Stimulated activated CD4-positive, alpha-beta T cell treated with anti-CD3 and anti-CD28 coated beads, Interleukin-2, amount 100 ng/mL, for 4 hours (primary cell): Measurements from ENCODE around the gene MOV10.
"Not testable (repeated sequence)": the region's sequence is repeated elsewhere in the genome, so short reads cannot be mapped to it uniquely, and the experiment has no call there.

Experiments
- DNase-seq: peaks from one replicate; pipeline ENCODE4 v3.0.0-alpha.2; 2020; ENCODE audit warnings: low read depth

MOV10 gene

DNA sequence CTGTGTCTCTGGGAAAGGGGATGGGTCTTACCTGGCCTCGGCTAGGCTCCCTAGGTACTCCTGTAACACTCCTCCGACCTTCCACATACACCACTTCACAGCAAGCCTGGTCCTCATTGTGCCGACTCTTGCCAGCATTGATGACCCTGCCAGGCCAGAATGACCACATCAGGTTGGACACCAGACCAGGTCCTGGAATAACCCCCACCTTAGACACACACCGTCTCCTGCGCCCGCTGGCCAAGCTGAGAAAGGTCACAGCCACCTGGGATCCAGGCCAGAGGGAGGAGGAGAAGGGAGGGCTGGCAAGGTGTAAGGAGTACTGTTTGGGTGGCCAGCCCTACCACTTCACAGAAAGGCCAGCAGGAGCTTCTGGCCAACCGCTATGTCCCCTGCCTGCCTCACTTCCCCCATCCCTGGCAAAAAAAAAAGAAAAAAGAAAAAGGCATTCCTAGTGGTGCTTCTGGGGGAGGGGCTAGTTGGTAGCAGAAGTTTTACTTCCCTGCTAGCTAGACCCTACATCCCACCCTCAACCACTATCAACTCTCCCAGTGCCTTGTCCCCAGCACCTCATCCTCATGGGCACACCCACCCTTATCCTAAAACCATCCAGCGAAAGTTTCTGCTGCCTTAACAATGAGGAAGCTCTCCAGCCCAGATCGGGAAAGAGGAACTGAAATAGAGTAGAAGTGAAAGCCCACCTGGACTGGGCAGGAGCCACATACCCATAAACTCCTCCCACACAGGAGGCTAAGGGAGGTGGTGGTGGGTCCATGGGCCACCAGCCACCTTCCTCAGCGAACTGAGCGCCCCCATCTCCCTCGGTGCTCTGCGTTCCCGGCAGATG is 39.2 kb downstream of the MOV10 start:
- DNase-seq, result no peak

DNA sequence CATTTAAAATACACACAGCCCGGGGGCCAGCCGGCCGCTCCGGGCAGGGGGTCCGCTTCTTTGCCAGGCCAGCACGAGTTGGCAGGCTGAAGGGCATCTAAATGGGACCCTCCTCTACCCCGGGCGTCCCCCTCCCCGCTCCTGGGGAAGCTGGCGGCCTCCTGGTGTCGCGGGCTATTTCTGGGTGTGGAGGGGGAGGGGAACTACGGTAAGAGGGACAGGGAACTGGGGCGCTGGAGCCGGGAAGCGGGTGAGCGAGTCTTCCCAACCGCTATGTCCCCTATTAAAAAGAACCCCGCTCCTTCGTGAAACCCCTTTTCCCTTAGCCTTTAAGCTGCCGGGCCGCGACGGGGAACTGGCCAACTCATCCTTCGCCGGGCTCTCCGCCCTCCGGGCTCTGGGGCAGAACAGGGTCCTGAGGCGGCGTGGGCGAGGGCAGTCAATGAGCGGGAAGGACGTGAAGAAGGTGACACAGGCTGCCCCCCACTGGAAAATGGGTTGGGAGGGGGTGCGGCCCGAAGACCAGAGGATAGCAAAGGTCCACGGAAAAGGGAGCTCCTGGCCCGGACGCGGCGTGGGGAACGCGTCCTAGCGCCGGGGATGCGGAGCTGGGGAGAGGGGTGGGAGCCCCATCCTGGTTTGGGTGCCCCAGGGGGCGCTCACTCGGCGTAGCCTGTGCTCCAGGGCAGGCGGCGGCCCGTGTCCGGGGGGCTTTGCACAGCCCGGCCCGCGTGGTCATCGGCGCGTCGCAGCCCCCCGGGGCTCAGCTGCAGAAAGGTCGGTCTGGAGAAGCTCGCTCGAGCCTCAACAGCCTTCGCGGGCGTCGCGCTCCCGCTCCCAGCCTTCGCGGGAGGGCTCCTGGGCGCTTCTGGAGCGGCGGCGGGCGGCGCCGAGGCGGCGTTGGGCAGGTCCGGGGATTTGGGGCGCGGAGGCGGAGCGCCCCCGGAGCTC is 40.1 kb downstream of the MOV10 start:
- DNase-seq, result no peak

DNA sequence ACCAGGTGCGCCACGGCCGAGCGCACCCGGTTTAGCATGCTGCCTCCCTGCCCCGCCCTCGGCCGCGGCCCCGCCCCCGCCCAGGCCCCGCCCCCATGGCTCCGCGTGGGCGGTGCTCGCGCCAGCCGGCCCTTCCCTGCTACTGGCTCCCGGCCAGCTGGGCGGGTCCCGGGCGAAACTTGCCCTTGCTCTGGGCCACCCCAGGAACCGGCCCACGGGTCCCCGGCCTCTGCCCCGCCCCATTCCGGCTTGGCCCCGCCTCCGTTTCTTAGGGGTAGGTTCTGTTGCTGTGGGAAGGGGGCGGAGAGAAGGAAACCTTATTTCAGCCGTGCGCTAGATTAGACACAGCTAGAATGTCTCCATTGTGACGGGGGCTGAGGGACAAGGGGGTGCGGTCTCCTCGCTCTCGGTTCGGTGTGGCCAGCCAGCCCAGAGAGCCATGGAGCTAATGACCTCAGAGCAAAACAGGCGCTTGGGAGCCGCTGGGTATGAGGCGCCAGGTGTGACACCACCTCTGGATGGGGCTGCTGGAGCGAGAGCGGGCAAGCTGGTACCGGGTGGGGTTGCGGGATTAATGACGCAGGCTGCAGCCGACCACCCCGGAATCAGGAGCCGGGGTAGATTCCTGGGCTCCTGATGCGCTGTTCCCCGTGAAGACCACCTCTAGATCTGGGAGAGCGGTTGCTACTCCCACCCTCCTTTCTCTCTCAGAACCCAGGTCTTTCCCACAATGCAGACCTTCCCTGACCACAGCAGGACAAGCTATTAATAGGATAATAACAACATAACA is 41.0 kb downstream of the MOV10 start, which contains the start of gene PPM1J:
TSS of gene PPM1J (minus strand) at position 69 of the 790 bp plus-strand sequence. CDS start at position 38, 31 bp downstream.
- peak; percentile 94 for DNase-seq

DNA sequence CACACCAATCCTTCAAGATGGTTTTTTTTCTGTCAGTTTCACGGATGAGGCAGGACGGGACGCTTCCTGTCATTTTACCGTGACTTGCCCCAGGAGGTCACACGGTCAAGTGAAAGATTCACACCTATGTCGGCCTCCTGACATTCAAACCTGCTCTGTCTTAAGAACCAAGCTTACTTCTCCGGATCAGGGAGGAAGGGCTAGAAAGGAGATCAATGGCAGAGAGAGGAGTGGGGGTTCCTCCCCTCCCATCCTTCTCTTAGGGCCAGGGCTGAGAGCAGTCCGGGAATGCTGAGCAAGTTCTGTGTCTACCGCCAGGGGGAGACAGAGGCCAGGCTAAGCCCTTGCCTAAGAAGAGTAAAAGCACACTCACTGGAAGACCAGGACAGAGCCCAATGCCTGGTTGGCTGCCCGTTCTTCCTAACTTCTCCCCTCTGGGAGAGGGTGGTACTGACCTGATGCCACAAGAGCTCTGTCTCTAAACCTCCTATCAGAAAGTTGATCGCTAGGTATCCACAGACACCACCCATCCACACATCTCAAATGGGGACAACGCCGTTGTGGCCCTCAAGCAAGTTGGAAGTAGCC is 41.8 kb downstream of the MOV10 start:
- DNase-seq, result peak; percentile 69

DNA sequence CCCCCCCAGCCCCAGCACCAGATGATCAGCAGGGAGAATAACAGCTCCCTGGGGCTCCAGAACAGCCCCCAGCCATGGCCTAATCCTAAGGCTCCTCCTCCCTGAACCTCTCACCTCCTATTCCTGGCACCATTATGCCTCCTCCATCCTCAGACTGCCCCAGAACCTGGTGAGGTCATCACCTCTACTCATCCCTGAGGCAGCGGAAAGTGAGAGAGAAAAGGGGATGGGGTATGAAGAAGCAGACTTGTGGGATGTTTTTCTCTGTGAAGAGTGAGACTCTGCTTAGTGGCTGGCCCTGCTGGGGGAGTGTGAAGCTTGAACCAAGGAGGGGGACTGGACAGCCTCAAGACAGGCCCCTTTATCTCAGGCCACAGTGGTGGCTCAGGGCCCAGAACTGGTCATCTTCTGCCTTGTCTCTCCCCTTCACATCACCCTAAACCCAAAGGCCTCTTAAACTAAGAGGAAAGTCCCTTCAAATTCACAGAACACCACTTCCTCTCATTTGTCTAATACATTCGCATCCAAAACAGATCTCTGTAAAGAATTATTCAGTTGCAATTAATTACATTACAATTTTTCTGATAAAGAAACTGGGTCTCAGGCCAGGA is 42.9 kb downstream of the MOV10 start:
- no peak for DNase-seq

DNA sequence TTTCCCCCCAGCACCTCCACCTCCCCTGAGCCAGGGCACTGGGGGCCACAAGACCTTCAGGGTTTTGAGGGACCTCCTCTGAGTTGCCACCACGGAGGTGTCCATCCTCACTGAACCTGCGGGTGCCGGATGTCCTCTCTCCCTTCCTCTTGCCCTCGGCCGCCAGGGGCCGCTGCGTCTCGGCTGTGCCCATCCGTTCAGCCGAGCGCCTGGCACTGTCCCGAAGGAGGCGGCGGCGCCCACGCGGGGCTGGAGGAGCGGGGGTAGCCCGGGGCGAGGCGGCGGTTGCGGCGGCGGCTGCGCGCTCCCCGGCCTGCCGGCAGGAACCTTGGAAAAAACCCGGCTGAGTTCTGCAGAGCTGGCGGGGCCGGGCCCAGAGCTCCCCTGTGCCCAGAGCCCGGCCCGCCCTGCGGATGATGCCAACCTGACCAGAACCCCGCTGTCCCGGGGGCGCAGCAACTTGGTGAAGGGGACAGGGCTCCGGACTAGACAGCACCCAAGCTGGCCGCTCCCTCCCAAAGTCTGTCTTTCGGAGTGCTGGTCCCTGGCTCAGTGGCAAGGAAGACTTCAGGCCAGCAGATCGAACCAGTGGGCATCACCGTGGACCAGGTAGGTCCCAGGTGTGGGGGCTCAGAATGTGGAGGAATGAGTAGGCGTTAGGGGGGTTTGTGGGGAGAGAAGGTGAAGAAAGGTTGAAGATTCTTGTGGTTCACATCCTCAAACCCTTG is 44.4 kb downstream of the MOV10 start:
- DNase-seq, result peak; percentile 68

DNA sequence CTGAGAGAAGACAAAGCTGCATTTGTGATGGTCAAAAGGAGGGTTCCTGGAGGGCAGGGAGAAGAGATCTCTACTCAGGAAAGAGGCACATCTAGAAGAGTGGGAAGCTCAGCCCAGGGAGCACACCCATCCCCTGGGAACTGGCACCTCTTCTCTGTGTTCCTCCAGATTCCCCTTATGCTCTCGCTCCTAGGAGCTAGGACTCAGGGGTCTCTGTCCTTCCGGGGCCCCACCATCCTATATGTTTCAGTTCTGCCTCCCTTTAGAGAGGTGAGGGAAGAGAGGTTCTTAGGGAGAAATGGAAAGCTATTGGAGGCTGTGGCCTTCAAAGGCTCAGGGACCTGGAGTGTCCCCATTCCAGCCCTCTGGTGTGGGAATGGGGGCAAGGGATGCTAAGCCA is 45.2 kb downstream of the MOV10 start:
- no peak for DNase-seq

DNA sequence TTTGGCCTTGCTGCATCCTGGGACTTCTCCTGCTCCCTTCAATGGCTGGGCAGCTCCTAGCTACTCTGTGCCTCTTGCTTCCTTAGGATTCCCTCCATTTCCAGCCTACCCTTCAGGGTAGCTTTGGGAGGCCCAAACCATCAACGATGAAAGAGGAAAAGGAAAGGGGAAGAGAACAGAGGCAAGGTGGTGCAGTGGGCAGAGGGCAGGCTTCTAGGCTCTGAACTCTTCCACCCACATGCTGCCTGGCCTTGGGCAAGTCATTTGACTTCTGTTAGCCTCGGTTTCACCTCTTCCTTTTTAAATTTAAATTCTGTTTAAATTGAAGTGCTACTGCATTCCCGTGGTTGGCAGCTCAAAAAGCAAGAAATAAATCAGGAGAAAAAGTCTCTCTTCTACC is 46.3 kb downstream of the MOV10 start:
- no peak for DNase-seq

DNA sequence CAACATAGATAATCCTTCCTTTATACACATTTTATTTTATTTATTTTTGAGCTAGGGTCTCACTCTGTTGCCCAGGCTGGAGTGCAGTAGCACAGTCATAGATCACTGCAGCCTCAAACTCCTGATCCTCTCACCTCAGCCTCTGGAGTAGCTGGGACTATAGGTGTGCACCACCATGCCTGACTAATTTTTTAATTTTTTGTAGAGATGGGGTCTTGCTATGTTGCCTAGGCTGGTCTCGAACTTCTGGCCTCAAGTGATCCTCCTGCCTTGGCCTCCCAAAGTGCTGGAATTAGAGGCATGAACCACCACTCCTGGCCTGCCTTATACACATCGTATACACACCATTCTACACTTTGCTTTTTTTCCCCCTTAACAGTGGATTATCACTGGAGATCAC is 46.8 kb downstream of the MOV10 start:
- DNase-seq, result not testable (repeated sequence)

DNA sequence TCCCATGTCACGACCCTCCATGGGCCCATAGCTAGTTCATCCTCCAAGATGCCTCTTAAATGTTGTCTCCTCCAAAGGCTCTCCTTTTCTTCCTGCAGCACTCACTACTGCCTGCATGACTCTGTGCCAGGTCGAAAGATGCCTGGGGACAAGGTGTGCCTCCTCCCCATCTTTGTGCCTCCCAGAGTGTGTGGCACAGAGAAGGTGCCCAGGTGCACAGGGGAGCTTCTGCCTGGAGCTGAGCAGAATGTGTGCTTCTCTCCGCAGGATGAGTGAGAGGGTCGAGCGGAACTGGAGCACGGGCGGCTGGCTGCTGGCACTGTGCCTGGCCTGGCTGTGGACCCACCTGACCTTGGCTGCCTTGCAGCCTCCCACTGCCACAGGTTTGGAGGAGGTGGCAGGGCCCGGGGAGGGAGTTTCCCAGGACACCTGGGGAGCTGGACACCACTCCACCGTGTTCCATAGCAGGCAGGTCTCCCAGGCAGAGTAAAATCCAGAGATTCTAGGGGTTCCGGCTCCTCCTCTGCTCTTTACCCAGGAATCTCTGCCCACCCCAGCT is 47.6 kb downstream of the MOV10 start:
- DNase-seq, result no peak

DNA sequence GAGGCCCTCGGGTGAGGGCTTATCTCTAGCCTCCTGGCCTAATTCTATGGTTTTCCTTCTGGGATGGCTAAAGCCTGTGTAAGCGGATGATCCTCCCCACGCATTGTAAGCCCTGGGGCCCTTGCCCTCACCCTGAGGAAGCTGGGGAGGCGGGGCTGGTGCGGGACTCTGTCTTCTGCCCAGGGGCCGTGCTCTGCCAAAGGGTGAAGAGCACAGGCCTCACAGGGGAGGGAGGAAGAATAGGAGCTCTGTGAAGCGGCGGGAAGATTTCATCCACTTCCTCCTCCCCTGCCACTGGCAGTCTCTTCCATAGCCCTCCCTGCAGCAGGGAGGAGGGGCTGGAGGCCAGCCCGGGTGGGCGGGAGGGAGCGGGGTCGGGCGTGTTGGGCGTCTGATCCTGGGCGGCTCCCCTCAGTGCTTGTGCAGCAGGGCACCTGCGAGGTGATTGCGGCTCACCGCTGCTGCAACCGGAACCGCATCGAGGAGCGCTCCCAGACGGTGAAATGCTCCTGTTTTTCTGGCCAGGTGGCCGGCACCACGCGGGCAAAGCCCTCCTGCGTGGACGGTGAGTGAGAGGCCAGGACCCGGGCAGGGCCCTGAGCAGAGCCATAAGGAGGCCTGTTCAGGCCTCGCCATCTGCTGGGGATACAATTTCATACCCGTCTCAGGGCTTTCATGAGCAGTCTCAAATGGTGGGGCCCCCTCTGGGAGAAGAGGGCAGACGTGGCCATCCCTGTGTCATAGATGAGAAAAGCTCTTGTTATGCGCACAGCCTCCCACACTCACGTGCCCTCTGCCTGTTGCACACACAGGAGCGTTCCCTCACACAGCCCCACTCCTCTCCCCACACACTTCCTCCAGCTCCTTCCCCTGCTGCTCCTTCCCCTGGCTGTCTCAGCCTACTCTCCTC is 48.4 kb downstream of the MOV10 start:
- no peak for DNase-seq

DNA sequence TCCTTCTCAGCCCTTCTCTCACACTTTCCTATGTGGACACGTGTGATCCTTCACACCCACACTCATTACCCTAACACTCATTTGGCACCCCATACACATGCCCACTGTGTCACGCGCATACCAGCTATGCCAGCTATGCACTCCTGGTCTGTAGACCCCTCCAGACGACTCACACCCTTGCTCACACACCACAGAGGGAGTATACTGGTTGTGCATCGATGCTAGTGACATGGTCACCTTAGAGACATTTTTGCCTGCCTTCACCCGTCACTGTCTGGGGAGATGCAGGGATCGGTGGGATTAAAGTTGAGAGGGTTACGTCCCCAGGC is 49.0 kb downstream of the MOV10 start:
- DNase-seq, result no peak

DNA sequence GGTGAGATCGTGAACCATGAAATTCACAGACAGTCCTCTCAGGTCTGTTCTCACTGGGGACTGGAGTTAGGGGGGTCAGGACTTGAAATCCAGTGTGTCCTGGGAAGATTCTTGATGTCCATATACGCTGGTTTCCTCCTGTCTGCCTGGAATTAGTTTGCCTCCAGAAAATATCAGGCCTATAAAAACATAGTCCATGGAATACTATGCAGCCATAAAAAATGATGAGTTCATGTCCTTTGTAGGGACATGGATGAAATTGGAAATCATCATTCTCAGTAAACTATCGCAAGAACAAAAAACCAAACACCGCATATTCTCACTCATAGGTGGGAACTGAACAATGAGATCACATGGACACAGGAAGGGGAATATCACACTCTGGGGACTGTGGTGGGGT is 49.8 kb downstream of the MOV10 start:
- not testable (repeated sequence) for DNase-seq

DNA sequence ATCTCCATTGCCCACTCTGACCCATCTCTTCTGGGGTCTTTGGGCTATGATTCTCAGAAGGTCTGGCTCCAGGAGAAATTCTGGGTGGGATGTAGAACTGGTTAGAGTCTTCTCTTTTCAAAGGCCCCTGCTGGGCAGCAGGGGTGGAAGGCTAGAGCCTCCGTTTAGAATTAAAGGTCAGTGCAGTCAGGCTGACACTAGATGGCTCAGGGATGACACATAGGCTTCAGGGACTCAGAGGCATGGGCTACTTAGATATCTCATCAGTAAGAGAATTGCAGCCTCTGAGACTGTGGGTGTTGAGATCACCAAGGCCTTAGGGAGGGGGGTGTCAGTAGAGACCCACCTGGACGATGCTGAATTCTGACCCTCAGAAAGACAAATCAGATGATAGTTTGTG is 53.3 kb downstream of the MOV10 start:
- no peak for DNase-seq

DNA sequence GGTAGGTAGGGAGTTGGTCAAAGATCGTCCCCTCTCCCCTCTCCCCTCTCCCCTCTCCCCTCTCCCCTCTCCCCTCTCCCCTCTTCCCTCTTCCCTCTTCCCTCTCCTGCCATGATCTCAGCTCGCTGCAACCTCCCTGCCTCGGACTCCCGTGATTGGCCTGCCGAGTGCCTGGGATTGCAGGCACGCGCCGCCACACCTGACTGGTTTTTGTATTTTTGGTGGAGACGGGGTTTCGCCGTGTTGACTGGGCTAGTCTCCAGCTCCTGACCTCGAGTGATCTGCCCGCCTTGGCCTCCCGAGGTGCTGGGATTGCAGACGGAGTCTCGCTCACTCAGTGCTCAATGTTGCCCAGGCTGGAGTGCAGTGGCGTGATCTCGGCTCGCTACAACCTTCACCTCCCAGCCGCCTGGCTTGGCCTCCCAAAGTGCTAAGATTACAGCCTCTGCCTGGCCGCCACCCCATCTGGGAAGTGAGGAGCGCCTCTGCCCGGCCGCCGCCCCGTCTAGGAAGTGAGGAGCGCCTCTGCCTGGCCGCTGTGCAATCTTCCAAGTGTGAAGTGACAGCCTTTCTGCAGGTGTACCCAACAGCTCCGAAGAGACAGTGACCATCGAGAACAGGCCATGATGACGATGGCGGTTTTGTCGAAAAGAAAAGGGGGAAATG is 54.0 kb downstream of the MOV10 start:
- not testable (repeated sequence) for DNase-seq

DNA sequence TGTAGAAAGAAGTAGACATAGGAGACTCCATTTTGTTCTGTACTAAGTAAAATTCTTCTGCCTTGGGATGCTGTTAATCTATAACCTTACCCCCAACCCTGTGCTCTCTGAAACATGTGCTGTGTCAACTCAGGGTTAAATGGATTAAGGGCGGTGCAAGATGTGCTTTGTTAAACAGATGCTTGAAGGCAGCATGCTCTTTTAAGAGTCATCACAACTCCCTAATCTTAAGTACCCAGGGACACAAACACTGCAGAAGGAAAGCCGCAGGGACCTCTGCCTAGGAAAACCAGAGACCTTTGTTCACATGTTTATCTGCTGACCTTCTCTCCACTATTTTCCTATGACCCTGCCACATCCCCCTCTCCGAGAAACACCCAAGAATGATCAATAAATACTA is 54.6 kb downstream of the MOV10 start:
- DNase-seq, result not testable (repeated sequence)

DNA sequence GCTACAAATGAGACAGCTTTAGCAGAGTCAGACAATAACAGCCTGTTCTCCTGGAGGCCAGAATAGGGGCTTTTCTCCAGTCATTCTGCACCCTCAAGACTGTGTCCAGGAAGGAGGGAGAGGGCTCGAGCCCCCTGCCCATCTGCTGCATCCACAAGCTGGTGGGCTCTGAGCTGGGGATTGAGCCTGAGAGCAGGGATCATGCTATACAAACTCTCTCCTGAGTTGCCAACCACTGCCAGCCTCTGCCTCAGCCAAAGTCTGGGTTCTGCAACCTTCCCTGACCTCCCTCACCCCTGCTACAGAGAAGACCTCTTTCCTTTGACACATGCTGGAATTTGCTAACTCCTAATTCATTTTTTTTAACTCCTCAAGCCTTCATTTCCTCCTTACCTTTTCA is 55.5 kb downstream of the MOV10 start:
- DNase-seq, result no peak

DNA sequence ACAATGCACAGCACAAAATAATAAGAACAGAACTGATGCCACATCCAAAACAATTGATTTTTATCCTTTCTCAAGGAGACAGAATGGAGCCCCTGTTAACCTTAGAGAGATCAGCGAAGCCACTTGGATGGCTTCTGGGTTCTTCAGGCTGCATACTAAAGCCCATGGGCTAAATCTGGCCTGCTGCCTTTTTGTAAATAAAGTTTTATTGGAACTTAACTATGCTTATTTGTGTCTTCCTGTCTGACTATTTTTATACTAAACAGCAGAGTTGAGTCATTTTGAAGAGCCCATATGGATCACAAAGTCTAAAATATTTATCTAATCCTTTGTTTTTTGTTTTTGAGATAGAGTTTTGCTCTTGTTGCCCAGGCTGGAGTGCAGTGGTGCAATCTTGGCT is 57.0 kb downstream of the MOV10 start:
- DNase-seq, result no peak

DNA sequence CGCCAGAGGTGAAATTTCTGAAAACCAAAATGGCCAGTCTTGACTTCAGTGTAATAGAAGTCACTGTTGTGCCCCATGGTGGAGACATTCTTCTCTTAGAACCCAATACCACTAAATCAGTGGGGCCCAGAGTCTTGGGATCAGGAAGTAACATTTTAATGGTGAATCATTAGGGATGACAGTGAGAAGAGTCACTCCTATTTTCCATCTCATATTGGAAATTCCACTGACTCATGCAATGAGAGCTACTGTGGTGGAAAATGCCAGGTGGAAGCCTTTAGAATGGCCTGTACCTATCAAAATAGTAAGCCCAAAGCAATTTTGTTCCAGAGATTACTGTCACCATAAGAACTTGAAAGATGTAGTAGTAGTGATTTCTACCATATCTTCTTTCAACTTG is 61.3 kb downstream of the MOV10 start:
- no peak for DNase-seq
